Stimulated activated effector memory CD8-positive, alpha-beta T cell treated with anti-CD3 and anti-CD28 coated beads, Interleukin-12 subunit alpha, Interleukin-12 subunit beta, amount 100 ng/mL, for 72 hours (primary cell): ENCODE results near the gene CCL18.
A peak's percentile ranks its signal among the peaks of the same experiment; 100 is the strongest.
"Not testable (repeated sequence)": the region's sequence is repeated elsewhere in the genome, so short reads cannot be mapped to it uniquely, and the experiment has no call there.

Experiments
- ATAC-seq: fragments of 150-1000 bp; cut with Tn5 transposase; 2 replicates; pipeline ENCODE4 v1.10.0; 2021
- DNase-seq, 2 donors: peaks; one replicate each; pipeline ENCODE4 v3.0.0; 2021 to 2022; ENCODE audit warnings: low spot score in 2 of 2
- H3K27ac Mint-ChIP-seq: one replicate; pipeline ENCODE4 v1.8.0; 2022; ENCODE audit warnings: mild to moderate bottlenecking, mixed read lengths
- H3K36me3 Mint-ChIP-seq: one replicate; pipeline ENCODE4 v1.8.0; 2022; ENCODE audit warnings: mild to moderate bottlenecking, mixed read lengths
- H3K4me1 Mint-ChIP-seq: one replicate; pipeline ENCODE4 v1.8.0; 2022; ENCODE audit warnings: mixed read lengths
- H3K4me3 Mint-ChIP-seq: one replicate; pipeline ENCODE4 v1.8.0; 2022; ENCODE audit warnings: mild to moderate bottlenecking, mixed read lengths
- H3K9me3 Mint-ChIP-seq: one replicate; pipeline ENCODE4 v1.8.0; 2022; ENCODE audit warnings: mixed read lengths

Gene CCL18, protein sequence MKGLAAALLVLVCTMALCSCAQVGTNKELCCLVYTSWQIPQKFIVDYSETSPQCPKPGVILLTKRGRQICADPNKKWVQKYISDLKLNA

DNA sequence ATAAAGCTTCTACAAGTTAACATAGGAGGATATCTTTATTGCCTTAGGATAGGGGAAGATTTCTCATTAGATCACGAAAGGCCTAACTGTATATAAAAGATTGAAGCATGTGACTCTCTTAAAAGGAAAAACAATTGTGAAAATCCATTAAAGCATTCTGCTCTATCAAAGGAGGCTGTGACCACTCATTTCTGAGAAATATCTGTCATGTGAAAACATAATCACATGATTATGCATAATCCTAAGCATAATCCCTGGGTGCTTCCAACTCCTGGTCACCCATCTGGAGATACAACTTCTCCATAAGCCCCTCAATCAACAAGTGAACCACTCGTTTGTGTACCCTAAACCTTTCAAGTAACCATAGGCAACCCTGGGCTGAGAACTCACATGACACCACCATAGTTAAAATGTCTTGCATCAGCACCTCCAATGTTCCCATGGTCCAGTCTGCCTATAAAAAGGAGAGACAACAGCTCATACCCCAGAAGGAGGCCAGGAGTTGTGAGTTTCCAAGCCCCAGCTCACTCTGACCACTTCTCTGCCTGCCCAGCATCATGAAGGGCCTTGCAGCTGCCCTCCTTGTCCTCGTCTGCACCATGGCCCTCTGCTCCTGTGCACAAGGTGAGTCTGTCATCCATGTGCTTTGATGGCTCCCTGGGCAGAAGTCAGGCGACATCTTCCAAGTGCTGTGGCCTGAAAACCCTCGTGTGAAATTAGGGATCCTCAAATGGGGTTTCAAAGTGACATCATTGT lies at the start of gene CCL18:
Gene CCL18, plus strand, starts transcription at position 487 of the 756 bp plus-strand sequence. Its CDS starts 71 bp downstream, at position 558.
- Mint-ChIP-seq H3K9me3 (peaks cover 3% of the 10 kb centered on the region), H3K27ac (peak within 1 kb of the TSS; percentile 96), H3K4me3 (no peak within 1 kb of the TSS), H3K4me1 (peaks cover 61% of the 10 kb centered on the region), H3K36me3 (peaks cover 19% of the 10 kb centered on the region)
- DNase-seq (peak in 1 of 2 donors; percentile 48), ATAC-seq (no peak)

DNA sequence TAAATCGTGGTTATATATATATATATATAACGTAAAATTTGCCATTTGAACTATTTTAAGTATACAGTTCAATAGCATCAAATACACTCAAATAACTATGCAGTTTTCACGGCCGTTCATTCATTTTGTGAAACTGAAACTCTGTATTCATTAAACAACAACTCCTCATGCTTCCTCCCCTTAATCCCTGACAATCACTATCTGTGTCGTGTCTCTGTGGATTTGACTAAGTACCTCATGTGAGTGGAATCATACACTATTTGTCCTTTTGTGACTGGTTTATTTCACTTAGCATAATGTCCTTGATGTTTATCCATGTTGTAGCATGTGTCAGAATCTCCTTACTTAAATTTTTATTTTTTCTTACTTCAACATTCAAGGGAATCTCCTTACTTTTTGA lies 49.1 kb upstream of the CCL18 start:
- Mint-ChIP-seq H3K36me3 (no peaks in the 10 kb centered on the region), H3K4me1 (peaks cover 24% of the 10 kb centered on the region), H3K27ac (no peak overlapping the region), H3K4me3 (no peak overlapping the region), H3K9me3 (no peaks in the 10 kb centered on the region)
- no peak for DNase-seq
- ATAC-seq, result no peak

- DNase-seq, H3K36me3 Mint-ChIP-seq, ATAC-seq, H3K27ac Mint-ChIP-seq, H3K9me3 Mint-ChIP-seq, H3K4me3 Mint-ChIP-seq: not testable (repeated sequence)
- peaks cover 20% of the 10 kb centered on the region for H3K4me1 Mint-ChIP-seq
Measured at GRCh38 chr17:36015895-36016294, 48.2 kb upstream of the CCL18 start.

GRCh38 chr17:36016555-36016954 lies 47.5 kb upstream of the CCL18 start:
- H3K36me3 Mint-ChIP-seq, result no peaks in the 10 kb centered on the region
- H3K4me1 Mint-ChIP-seq, result peaks cover 14% of the 10 kb centered on the region
- DNase-seq (no peak), ATAC-seq (no peak)
- H3K27ac Mint-ChIP-seq, result no peak overlapping the region
- H3K4me3 Mint-ChIP-seq, result no peak overlapping the region
- H3K9me3 Mint-ChIP-seq, result no peaks in the 10 kb centered on the region

DNA sequence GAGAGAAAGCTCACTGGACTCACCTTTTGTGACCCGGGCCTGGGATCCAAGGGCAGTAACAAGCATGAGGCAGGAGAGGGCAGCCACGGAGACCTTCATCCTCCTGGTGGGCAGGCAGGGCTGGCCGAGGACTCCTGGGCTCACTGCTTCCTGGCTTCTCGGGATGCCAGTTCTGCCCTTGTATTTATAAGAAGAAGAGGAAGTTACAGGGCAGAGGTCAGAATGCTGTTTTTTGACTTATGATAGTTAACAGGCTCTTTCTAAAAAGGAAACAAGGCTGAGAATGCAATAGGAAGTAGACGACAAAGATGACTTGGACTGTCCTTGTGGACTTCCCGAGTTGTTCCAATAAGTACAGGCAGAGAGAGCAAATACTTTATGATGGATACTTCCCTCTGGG lies 46.3 kb upstream of the CCL18 start, which contains the start of gene CCL23:
Gene CCL23, minus strand, starts transcription at position 174 of the 400 bp plus-strand sequence. Its CDS starts 75 bp downstream, at position 99.
- Mint-ChIP-seq H3K4me1 (peaks cover 14% of the 10 kb centered on the region), H3K9me3 (peaks cover 4% of the 10 kb centered on the region), H3K27ac (peak within 1 kb of the TSS; percentile 55), H3K4me3 (no peak within 1 kb of the TSS), H3K36me3 (no peaks in the 10 kb centered on the region)
- no peak for ATAC-seq
- DNase-seq, result no peak

- ATAC-seq, result no peak
- Mint-ChIP-seq H3K4me1 (peaks cover 14% of the 10 kb centered on the region), H3K4me3 (no peak overlapping the region), H3K27ac (no peak overlapping the region), H3K36me3 (no peaks in the 10 kb centered on the region), H3K9me3 (peaks cover 4% of the 10 kb centered on the region)
- DNase-seq, result no peak
Measured at GRCh38 chr17:36019423-36019822, 44.6 kb upstream of the CCL18 start.

GRCh38 chr17:36024106-36024869 lies 39.8 kb upstream of the CCL18 start:
- ATAC-seq (no peak), DNase-seq (no peak)
- no peak overlapping the region for H3K4me3 Mint-ChIP-seq
- peaks cover 6% of the 10 kb centered on the region for H3K4me1 Mint-ChIP-seq
- peaks cover 1% of the 10 kb centered on the region for H3K36me3 Mint-ChIP-seq
- H3K27ac Mint-ChIP-seq, result no peak overlapping the region
- H3K9me3 Mint-ChIP-seq, result peaks cover 4% of the 10 kb centered on the region

- Mint-ChIP-seq H3K36me3 (peaks cover 5% of the 10 kb centered on the region), H3K9me3 (no peaks in the 10 kb centered on the region), H3K27ac (no peak overlapping the region), H3K4me1 (no peaks in the 10 kb centered on the region), H3K4me3 (no peak overlapping the region)
- no peak for DNase-seq
- ATAC-seq, result no peak
Measured at GRCh38 chr17:36027761-36028160, 36.3 kb upstream of the CCL18 start.

DNA sequence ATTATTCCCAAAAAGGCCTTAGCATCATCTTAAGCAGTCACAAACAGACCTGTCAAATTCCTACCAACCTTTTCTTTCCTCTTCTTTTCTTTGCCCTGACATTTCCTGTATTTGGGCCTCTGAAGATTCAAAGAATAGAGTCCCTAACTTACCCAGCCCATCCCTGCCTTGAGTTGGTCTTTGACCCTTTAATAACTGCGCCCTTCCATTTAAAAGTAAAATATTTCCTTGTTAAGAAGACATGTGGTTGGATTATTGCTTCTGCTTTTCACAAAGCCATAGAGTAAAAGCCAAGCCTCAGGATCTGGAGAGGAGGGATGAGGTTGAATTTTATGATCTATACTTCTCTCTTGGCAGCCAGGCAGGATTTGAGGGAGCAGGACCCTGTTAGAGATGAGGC lies 33.1 kb upstream of the CCL18 start:
- H3K4me1 Mint-ChIP-seq, result no peaks in the 10 kb centered on the region
- DNase-seq (no peak), ATAC-seq (no peak)
- peaks cover 8% of the 10 kb centered on the region for H3K36me3 Mint-ChIP-seq
- H3K9me3 Mint-ChIP-seq, result no peaks in the 10 kb centered on the region
- H3K4me3 Mint-ChIP-seq, result no peak overlapping the region
- no peak overlapping the region for H3K27ac Mint-ChIP-seq

GRCh38 chr17:36034127-36034526 lies 29.9 kb upstream of the CCL18 start:
- no peaks in the 10 kb centered on the region for H3K4me1 Mint-ChIP-seq
- H3K9me3 Mint-ChIP-seq, result no peaks in the 10 kb centered on the region
- H3K36me3 Mint-ChIP-seq, result peaks cover 19% of the 10 kb centered on the region
- no peak for DNase-seq
- H3K27ac Mint-ChIP-seq, result no peak overlapping the region
- ATAC-seq, result no peak
- H3K4me3 Mint-ChIP-seq, result no peak overlapping the region

- H3K4me3 Mint-ChIP-seq, result no peak overlapping the region
- H3K27ac Mint-ChIP-seq, result no peak overlapping the region
- H3K9me3 Mint-ChIP-seq, result no peaks in the 10 kb centered on the region
- peaks cover 19% of the 10 kb centered on the region for H3K36me3 Mint-ChIP-seq
- DNase-seq, result no peak
- ATAC-seq, result no peak
- peaks cover 14% of the 10 kb centered on the region for H3K4me1 Mint-ChIP-seq
Measured at GRCh38 chr17:36036235-36036634, 27.8 kb upstream of the CCL18 start.

DNA sequence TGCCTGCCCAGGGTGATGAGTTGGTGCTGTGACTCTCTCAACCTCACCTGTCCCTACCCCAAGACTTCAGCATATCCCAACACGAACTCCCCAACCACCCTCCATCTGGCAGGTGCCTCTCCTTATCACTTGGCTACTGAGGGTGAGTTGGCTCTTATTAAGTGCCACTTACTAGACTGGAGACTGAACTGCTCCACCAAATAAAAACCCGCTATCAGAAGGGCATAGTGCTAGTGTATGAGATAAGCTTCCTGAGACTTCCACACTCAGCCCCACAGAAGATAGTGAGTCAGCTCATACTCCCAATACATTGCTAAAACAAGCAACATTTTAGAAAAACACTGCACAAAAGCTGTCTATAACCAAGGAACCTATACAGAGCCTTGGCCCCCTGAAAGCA lies 16.0 kb upstream of the CCL18 start:
- DNase-seq, result no peak
- Mint-ChIP-seq H3K9me3 (peaks cover 21% of the 10 kb centered on the region), H3K4me1 (no peaks in the 10 kb centered on the region), H3K4me3 (no peak overlapping the region), H3K36me3 (no peaks in the 10 kb centered on the region), H3K27ac (no peak overlapping the region)
- no peak for ATAC-seq

GRCh38 chr17:36049643-36050042 lies 14.4 kb upstream of the CCL18 start:
- ATAC-seq, result no peak
- DNase-seq, result no peak
- Mint-ChIP-seq H3K9me3 (peaks cover 19% of the 10 kb centered on the region), H3K36me3 (no peaks in the 10 kb centered on the region), H3K4me1 (no peaks in the 10 kb centered on the region), H3K4me3 (no peak overlapping the region), H3K27ac (no peak overlapping the region)

DNA sequence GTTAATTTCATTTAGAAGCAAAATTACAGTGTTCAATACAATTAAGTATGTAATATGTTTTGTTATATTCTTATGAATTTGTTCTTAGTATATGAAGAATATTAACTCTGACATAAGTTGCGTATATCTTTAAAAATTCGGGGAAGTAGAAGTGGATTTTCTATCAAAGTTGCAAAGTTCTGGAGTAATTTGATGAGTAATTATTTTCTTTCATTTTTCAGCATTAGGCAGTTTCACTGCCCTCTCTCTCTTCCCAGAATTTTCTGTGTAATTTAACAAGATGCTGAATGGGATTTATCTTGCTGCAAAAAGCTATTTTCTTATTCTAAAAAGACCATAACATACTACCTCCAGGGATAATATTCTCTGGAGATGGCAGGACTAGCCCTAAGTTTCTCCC lies 8.9 kb upstream of the CCL18 start:
- Mint-ChIP-seq H3K4me1 (peaks cover 21% of the 10 kb centered on the region), H3K27ac (peak overlapping the region; percentile 11), H3K4me3 (no peak overlapping the region), H3K36me3 (no peaks in the 10 kb centered on the region), H3K9me3 (peaks cover 7% of the 10 kb centered on the region)
- no peak for DNase-seq
- ATAC-seq, result no peak

DNA sequence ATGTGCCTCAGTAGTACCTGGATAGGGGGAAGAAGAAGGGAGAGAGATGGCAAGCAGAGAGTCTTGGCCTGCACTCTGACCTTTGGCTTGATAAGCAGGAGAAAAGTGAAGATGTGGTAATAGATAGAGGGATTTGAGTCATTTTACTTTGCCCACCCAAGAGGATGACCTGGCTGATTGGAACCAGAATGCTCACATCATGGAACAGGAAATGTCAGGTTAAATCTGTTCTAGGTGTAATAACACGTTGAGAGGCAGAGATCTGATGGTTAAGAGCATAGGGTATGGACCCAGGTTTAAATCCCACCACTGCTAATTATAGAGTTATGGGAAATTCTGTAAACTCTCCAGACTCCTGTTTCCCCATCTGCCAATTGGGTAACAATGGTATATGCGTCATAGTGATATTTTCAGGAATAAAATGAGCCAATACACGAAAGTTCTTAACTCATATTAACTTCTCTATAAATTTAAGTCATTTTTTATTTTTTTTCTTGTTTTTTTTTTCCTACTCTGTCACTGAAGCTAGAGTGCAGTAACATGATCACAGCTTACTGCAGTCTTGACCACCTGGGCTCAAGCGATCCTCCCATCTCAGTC lies 8.1 kb upstream of the CCL18 start:
- Mint-ChIP-seq H3K36me3 (no peaks in the 10 kb centered on the region), H3K4me1 (peaks cover 21% of the 10 kb centered on the region), H3K27ac (peak overlapping the region; percentile 11), H3K9me3 (peaks cover 5% of the 10 kb centered on the region), H3K4me3 (no peak overlapping the region)
- ATAC-seq (peak; percentile 65), DNase-seq (no peak)
